Left hindlimb (tissue), 1 donor: ENCODE results near the gene MAEA.
"Not testable (repeated sequence)": the region's sequence is repeated elsewhere in the genome, so short reads cannot be mapped to it uniquely, and the experiment has no call there.

Experiments
- DNase-seq: peaks from one replicate; pipeline ENCODE4 v3.0.0-alpha.2; 2018

Gene MAEA

DNA sequence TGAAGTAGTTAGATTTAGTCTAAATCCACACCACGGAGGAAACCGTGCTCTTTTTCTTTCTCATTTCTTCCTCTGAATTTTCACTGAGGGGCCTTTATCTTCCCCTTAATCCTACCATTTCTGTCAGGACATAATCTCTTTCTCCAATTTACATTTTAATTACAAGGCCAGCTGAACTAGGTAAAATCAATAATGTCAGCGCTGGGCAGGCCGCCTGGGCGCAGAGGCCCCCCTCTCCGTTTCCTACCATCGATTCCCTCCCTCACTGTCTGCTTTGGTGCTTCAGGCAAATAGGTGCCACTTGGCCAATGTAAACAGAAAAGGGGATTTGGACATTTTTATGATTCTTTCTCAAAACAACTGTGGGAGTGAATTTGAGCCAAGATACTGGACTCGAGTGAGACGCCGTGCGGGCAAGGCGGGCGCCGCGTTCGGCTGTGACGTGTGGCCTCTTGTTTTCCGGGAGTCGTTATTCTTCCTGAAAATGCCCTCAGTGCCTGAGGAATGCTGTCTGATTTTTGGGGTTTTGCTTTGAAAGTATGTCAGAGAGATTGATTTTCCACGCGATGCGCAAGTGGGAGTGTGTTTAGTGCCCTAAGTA is 79.9 kb downstream of the MAEA start:
- no peak for DNase-seq

DNA sequence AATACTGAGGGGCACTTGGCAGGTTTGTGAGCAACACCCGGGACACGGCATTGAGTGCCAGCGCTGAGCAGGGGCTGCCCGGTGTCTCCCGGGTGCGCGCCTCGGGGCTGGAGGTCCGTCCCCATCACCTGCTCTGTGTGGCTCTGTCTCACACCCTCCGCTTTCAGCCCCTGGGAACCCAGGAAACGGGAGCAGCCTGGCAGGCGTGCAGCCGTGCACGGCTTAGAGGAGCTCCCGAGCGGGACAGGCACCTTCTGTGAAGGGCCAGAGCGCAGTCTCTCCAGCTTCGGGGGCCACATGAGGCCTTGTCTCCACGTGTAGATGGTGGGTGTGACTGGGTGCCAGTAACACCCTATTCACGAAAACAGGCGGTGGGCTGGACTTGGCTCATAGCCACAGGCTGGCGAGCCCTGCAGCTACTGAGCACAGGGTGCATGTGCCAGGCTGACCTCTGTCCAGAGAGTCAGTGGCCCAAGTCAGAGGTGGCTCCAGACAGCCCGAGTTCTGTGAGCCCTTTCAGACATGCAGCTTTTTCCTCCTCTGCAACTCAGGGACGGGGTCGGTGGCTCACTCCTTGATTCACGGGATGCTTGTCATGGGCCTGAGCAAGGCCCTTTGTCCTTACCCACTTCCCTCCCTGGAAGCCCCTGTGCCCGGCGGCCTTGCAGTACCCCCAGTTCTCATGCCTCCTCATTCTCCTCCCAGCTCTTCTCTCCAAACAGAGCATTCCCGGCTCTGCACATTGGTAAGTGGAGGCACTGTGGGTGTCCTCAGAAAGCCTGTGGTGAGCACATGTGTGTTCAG is 80.8 kb downstream of the MAEA start:
- DNase-seq: peak; percentile 25

DNA sequence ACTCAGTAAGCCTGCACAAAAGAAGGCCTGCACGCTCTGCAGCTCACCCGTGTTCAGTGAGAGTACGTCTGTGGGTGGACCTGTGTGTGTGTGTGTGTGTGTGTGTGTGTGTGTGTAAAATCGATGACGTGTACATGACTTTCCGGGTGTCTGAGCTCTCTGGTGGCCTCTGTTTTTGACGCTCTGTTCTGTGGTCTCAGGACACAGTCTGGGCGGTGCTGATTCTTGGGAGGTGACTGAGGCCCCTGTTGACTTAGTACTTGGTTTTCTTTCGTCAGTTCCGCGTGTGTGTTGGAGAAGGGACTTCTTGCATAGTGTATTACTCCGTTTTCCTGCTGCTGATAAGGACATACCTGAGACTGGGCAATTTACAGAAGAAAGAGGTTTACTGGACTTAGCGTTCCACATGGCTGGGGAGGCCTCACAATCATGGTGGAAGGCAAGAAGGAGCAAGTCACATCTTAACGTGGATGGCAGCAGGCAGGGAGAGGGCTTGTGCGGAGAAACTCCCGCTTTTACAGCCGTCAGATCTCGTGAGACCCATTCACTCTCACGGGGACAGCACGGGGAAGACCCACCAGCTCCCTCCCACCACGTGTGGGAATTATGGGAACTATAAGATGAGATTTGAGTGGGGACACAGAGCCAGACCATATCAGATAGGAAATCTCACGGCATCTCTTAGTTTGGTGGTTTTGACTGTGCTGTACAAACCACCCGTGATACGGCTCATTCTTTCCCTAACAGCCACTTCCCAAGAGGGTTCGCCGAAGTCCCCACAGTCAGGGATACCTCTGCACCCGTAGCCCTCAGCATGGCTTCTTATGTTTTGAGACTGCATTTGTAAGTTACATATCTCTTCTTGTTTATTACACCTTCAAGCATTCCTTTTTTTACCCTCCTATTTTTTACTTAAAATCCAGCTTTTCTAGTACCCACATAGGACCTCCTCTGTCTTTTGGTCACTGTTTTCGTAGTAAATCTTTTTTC is 81.8 kb downstream of the MAEA start:
- no peak for DNase-seq

DNA sequence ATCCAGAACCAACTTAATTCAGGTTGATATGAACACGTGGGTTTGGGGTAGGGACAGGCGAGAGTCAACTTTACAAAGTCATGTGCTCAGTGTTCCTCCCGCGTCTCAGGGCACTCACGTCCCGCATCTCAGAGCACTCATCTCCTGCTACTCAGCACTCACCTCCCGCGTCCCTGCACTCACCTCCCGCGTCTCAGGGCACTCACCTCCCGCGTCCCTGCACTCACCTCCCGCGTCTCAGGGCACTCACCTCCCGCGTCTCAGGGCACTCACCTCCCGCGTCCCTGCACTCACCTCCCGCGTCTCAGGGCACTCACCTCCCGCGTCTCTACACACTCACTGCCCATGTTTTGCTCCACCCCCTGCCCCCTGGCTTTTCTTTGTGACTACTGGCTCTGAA is 82.9 kb downstream of the MAEA start:
- not testable (repeated sequence) for DNase-seq

DNA sequence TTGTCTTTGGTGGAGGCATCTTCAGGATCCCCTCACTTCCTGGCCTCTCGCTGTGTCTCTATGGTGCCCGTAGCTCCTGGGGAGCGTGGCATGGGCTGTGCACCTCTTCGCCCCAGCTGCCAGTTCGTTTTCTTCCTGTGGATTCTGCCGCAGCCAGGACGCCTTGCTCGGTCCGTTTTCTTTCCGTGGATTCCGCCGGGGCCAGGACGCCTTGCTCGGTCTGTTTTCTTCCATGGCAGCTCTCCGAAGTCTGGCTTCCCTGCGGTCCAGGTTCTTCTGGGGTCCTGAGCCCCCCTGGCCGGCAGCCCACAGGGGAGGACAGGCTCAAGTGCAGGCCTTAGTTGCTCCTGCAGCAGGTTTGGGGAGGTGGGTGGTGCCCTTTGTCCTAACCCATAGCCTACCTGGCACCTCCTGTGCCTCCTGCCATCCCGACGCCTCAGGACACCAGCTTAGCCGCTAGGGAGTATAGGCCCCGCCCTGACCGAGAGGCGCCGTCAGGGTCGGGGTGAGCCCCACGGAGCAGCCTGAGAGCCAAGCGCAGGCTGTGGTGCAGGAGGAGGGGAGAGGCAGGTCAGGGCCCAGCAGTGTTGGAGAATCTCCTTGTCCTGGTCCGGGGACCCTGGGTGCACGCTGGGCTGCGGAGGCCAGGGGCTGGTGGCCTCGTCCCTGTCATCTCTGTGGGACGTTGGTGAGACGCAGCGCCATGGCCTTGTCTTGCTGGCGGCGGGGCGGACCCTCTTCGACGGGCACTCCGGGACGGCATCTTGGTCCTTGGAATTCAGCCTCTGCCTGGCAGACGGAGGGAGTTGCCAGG is 84.4 kb downstream of the MAEA start:
- DNase-seq: peak; percentile 23

DNA sequence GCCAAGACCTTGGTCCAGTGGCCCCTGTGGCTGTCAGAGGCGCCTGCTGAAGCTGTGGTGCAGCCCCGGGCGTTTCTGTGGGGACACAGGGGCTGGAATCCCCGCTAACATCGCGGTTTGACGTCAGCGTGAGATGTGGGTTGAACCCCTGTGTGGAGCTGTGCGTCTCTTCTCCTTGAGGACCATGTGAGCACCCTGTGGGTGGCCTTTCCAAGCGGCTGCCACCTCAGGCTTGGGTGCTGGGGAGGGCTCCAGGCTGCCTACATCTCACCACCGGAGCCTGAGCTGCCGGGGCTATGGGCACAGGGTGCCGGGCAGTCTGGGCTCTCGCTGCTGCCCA is 85.0 kb downstream of the MAEA start:
- DNase-seq: peak; percentile 12

DNA sequence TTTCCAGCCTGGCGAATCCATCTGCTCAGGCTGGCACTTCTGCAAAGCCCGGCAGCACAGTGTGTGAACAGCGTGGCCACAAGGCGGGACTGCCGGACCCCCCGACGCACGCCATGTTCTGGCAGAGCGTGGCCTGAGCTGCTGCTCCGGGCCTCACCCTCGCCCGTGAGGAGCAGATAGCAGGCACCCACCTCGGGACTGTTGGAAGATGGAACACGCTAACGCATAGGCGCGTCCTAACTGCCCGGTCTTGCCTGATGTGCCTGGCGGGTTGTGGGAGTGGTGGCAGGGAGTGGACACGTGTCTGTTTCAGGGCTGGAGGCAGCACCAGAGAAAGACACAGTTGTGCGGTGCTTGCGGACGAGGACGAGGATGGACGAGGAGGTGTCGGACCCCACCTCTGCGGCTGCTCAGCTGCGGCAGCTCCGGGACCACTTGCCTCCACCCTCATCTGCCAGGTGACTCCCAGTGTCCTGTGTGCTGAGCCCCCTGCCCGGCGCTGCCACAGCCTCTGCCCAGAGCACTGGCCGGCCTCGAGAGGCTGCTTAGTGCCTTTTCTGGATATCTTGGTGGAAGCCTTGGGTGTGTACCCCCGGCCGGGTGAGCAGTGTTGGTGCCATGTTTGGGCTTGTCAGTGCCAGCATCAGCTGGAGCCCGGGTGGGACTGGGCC is 85.5 kb downstream of the MAEA start:
- DNase-seq: peak; percentile 14

DNA sequence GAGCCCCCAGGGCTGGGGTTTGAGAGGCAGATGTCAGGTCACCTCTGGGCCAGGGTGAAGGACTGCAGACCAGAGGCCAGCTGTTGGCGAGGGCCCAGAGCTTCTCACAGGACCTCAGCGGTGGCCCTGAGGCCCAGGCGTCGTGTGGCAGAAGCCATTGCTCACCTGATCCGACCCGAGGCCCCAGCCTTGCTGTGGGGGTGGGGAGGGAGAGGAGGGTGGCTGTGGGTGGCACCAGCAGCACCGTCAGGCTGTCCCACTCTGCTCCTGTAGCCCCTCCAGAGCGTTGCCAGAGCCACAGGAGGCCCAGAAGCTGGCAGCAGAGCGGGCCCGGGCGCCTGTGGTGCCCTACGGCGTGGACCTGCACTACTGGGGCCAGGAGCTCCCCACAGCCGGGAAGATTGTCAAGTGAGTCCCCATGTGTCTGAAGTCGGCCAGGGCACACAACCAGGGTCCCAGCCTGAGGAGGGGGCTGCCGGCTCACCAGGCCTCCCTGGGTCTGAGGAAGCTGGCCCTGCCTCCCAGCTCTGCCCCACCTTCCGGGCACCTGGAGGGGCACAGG is 86.2 kb downstream of the MAEA start:
- peak; percentile 13 for DNase-seq

DNA sequence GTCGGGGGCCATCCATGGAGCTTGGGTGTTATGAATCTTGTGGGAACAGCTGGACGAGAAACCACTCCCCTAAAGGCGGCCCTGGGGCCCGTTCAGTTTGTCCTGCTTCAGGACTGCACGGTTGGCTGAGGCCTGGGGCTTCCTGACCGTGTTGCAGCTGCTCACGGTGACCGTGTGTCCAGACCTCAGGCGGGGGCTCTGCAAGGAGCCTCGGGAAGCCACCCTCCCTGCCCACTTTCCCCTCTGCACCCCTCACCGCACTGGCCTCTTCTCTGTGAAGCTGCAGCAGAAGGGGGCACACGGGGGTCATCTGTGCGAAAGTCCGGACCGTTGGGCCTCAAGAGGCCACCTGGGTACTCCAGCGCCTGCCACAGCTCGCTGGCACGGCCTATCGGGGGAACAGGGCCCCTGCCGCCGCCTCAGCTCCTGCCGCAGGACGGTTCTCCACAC is 86.7 kb downstream of the MAEA start:
- no peak for DNase-seq

DNA sequence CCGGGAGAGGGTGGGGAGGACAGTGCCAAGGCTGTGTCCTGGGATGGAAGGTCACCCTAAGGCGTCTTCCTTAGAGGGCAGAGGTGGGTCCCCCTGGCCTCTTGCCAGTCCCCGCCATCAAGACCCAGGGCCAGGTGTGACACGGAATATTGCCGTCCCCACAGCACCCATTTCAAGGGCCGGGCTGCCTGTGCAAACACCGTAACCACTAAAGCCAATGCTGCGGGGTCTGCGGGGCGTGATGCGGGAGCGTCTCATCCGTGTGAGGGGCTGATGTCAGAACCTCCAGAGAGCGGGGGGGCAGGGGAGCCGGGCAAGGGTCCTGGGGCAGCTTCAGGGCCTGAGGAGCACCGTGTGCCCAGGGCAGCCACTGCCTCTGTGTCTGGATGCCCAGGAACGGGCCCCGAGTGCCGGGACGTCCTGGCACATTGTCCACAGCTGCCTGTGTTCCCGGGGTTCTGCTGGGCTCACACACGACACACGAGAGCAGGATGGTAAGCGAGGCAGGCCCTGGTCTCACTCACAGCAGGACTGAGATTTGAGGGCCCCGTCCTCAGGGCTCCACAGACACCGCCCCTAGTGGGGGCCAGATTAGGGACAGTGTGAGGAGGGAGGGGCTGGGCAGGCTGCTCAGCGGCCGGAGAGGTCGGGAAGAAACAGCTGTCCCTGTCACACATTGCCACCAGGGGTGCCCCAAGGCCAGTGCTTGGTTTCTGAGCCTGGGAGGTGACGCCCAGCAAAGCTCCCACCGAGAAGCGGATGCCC is 87.3 kb downstream of the MAEA start:
- DNase-seq: peak; percentile 38

DNA sequence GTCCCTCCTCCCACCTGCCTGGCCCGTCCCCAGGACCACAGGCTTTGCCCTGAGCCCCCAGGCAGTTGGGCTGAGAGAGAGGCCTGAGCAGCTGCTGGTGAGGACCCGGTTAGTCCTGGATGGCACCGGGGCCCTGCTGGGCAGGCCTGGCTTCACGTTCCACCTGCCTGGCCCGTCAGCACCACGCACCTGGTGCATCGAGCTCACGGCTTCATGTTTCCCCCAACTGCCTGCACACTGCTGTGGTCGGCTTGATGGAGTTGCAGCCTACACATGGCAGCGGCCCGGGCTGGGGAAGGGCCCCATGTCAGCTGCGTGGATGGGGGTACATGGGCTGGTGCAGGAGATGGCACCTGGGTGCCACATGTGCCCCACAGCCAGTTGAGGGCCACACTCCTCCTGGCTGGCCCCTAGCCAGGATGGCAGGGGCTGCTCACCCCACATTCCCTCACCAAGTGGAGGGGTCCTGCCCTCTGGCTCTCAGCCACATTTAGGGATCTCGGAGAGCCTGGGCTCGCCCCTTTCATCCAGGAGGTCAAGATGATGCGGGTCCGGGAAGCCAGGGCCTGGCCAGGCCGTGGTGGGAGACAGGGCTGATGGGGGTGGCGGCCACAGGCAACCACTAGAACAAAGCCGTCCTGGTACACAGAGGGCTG is 88.0 kb downstream of the MAEA start:
- DNase-seq: peak; percentile 16

DNA sequence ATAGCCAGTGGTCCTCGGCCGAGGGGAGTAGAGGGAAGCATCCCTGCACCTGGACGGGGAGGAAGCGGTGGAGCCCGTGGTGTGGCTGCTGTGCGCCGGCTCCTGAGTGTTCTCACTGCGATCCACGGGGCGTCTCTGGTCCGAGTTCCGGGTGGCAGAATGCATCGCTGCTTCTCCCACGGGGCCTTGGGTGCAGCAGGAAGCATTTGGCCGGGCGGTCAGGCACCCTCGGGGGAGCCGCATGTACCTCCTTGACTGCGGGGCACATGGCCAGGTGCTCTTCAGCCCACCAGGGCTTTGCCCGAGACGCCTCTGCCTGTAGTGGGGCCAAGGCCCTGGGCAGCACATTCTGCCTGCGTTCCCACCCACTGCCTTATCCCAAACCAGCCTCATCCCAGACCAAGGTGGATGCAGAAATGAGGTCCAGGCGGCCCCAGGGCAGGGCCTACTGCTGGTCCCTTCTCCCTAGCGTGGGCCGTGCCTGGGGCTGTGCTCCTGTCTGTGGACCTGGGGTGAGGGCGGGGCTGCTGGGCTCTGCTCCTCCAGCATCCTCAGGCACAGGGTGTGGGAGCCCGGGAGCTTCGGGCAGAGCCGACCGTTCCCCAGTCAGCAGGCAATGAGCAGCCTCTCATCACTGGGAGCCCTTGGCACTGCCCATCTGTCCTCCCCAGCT is 89.0 kb downstream of the MAEA start:
- DNase-seq: peak; percentile 15

DNA sequence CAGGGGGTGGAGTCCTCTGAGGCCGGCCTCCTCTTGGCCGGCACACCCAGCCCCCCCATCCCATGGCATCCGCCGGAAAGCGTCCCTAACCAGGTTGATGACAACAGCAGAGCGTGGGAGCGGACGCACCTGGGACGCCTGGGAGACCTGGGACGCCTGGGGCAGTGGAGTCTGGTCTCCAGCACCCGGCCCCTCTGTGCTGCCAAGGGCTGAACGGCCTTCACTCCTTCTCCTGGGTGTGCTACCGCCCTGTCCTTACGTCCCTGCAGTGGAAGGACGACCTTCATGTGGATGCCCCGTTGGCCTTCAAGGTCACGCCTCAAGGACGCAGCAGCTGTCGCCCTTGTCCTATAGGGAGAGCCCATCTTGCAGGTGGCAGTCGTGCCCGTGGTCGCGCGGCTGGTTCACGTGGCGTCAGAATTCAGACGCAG is 89.7 kb downstream of the MAEA start:
- peak; percentile 27 for DNase-seq

DNA sequence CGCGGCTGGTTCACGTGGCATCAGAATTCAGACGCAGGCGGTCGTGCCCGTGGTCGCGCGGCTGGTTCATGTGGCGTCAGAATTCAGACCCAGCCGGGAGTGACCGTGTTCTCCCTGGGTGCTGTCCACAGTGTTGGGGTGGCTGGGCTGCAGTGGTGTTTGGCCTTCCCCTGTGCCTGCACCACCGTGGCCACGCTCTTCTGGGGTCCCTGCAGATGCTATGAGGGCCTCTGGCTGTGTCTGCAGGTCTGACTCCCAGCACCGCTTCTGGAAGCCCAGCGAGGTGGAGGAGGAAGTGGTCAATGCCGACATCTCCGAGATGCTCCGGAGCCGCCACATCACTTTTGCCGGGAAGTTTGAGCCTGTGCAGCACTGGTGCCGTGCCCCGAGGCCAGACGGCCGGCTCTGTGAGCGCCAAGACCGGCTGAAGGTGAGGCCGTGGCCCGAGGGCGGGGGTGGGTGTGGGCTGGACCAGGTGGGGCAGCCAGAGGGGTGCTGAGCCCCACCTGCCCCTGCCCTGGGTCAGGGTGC is 90.2 kb downstream of the MAEA start:
- DNase-seq: no peak

DNA sequence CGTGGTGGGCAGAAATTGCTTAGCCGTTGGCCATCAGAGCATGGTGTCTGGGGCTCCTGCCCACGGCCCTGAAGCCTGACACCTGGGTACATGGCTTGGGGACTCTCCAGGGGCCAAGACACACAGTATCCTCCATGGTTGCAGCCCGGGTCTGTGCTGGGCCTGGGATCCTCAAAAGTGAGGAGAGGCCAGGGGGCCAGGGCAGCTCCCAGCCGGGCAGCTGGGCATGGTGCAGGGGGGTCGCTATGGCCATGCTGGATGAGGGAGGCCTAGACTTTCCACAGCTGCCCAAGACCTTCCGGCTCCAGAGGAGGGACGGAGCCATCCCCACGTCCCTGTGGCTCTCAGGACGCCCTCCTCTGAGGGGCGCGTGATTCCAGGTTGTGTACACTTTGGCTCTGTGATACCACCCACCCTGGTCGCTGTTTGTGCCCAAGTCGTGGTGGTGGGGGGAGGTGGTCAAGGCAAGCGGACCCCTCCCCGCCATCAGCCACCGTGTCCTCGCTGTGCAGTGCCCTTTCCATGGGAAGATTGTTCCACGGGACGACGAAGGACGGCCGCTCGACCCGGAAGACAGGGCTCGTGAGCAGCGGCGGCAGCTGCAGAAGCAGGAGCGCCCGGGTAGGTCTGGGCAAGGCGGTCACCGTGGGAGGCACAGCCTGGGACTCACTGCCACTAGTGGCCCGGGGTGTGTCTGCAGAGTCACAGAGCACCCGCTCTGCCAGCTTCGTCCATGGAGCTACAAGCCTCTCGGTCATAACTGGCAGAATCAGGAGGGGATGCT is 90.9 kb downstream of the MAEA start:
- peak; percentile 10 for DNase-seq

DNA sequence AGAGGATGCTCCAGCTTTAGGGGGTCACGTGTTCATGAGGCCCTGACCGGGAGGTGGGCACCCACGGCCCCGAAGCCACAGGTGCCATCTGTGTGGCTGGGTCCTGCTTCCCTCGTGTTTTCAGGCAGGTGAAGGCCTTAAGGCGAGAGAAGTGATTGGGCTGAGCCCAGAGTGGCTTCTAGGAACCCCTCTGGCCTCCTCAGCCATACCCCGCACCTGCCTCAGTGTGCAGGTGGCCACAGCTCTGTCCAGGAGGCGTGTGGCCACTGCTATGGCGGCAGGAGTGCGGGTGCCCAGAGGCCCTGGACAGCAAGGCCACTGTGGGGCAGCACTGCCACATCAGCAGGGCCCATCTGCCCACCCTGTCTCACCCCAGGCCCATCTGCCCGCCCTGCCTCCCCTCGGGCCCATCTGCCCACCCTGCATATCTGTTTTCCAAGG is 91.5 kb downstream of the MAEA start:
- peak; percentile 19 for DNase-seq

DNA sequence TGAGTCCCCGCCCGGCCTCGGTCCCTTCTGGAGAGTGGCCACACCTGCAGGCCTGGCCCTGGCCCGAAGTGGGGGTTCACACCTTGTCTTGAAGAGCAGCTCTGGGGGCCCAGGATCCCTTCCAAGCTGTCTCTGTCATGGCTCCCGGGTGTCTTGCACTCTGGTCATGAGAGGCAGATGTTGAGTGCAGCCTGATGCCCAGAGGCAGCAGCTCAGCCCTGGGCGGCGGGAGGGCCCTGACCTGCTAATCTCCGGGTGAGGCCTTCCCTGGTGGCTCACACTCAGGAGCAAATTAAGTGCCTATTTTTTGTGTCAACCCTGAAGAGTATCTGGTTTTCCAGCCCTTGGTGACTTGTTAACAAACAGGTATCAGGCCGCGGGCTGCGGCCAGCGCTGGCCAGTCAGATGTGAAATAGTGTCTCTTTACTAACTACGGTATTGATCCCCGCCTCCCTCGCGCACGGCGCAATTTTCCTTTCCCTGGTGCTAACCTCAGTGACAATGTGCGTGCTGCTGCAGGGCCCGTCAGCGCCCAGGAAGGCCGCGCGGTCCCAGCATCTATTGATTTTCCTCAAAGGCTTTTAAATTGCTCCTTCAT is 92.4 kb downstream of the MAEA start:
- no peak for DNase-seq
